ENCODE measurements around the gene ESYT2.

Gene ESYT2

DNA sequence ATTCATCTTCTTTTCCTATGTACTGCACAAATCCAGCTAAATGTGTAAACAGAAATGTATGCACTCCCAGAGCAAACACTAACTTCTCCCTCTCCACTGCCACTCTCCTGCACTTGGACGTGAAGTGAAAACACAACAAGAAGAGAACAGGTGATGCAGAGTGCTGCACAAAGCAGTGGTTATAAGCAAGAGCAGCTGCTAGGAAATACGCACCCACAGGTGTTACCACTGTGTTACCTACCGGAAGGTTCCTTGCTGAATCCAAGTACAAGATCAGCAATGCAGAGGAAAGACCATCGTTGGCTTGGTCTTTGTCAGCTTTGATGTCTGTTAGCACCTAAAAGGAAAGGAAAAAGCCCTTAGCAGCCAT is 70.1 kb downstream of the ESYT2 start:
- TF ChIP-seq TAF1 (IDR thresholded peaks at IDR 0.05; ENCODE audit: borderline replicate concordance, low read depth, low read length), result no peak
- TF ChIP-seq POLR2AphosphoS5 (IDR thresholded peaks at IDR 0.05; ENCODE audit: low read depth, low read length), result no peak
- no peak for TF ChIP-seq POLR2A (IDR thresholded peaks at IDR 0.05; ENCODE audit: low read depth, low read length)
- DNase-seq (ENCODE audit: insufficient read length) (no peak), FAIRE-seq (no peak)

DNA sequence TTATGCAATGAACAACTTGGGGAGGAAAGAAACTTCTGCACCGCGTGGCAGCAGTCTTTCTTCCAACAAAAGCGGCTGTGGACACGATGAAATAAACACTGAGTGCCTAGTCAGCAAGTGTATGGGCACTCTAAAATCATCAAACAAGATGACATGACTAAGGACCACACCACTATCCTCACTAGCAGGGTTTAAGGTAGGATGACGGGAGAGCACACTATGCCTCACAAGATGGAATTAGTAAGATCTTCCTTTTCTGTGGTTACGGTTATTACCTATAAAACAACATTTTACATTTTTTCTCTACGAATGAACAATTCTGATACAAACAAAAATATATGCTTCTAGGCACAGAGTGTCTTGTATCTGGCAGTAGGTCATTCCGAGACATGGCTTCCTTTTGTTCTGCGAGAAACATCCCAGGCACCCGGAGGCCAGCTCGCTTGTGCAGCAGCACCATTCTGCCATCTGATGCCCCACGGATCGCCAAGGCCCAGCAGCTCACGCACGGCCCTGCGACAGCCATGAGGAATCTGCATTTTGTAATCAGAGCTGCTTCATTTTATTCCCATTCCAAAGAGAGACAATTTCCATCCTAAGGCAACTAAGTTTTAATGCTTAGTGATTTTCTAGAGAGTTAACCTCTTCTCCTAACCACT is 70.6 kb downstream of the ESYT2 start:
- TF ChIP-seq POLR2AphosphoS5 (IDR thresholded peaks at IDR 0.05; ENCODE audit: low read depth, low read length) (no peak), POLR2A (IDR thresholded peaks at IDR 0.05; ENCODE audit: low read depth, low read length) (no peak), TAF1 (IDR thresholded peaks at IDR 0.05; ENCODE audit: borderline replicate concordance, low read depth, low read length) (no peak)
- DNase-seq (ENCODE audit: insufficient read length) (no peak), FAIRE-seq (no peak)

DNA sequence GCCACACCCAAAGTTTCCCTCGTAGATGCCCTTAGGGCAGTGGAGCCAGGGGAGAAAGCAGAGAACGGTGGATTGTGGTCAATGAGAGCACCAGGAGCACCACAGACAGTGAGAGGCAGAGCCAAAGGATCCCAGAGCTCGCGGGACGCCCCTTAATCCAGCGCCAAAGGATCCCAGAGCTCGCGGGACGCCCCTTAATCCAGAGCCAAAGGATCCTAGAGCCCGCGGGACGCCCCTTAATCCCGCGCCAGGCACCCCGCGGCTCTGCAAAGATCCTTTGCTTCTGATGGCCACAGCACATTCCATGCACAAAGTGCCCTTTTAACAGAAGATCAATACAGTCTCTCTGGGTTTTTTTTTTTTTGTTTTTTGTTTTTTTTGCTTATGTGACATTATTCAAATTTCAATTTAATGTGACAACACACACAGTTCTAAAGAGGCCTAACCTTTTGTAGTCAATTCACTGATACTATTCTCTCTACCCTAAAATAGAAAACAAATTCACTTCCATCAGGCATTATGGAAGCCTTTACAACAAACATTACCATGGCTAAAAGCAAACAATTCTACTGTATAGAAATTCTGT is 71.8 kb downstream of the ESYT2 start:
- FAIRE-seq (no peak), DNase-seq (ENCODE audit: insufficient read length) (no peak)
- TF ChIP-seq POLR2AphosphoS5 (IDR thresholded peaks at IDR 0.05; ENCODE audit: low read depth, low read length), result no peak
- TF ChIP-seq POLR2A (IDR thresholded peaks at IDR 0.05; ENCODE audit: low read depth, low read length), result no peak
- TF ChIP-seq TAF1 (IDR thresholded peaks at IDR 0.05; ENCODE audit: borderline replicate concordance, low read depth, low read length), result no peak

DNA sequence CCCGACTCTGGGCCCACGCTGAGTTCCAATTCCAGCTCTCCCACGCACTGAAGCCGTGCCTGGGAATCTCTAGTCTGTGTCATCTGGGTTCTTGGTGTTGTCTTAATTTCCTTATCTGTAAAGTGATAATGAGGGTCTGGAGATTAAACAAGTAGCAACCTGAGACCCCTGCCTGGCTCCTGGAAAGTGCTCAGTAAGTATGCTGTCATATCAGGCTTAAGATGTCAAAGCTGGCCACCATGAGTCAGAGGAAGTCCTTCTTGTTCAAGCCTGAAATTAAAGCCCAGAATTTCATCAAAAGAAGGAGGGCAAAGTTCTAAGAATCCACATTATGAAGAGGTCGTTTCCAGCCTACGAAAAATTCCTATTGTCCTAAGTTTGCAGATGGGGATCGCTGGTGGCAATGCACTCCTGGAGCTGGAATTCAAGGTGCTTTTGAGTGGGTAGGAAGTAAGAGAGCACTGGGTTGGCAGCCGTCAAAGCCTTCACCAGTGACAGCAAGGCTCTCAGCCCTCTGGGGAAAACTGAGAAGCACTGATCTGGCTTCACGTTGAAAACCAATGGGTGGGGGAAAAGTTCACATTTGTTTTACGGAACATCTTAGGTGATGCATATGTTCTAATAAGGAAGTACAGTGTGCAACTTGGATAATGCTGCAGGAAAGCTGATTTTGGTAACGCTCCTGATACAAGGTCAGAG is 74.4 kb downstream of the ESYT2 start:
- DNase-seq (ENCODE audit: insufficient read length) (no peak), FAIRE-seq (no peak)
- TF ChIP-seq TAF1 (IDR thresholded peaks at IDR 0.05; ENCODE audit: borderline replicate concordance, low read depth, low read length) (no peak), POLR2A (IDR thresholded peaks at IDR 0.05; ENCODE audit: low read depth, low read length) (no peak), POLR2AphosphoS5 (IDR thresholded peaks at IDR 0.05; ENCODE audit: low read depth, low read length) (no peak)

DNA sequence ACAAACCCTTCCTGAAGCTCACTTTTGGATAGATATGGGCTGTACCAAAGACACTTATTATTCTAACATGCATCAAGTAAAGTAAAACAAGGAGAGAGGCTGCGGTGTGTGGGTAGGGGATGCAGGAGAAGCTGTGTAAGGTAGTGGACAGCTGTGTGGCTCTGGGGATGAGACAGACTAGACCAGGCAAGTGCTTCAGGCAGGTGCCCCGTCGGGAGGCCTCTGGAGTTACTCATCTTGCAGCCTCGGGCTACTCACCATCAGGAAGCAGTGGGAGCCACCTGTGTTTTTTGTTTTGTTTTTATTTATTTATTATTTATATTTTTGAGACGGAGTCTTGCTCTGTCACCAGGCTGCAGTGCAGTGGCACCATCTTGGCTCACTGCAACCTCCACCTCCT is 75.4 kb downstream of the ESYT2 start:
- TF ChIP-seq TAF1 (IDR thresholded peaks at IDR 0.05; ENCODE audit: borderline replicate concordance, low read depth, low read length) (no peak), POLR2A (IDR thresholded peaks at IDR 0.05; ENCODE audit: low read depth, low read length) (no peak), POLR2AphosphoS5 (IDR thresholded peaks at IDR 0.05; ENCODE audit: low read depth, low read length) (no peak)
- no peak for DNase-seq (ENCODE audit: insufficient read length)

DNA sequence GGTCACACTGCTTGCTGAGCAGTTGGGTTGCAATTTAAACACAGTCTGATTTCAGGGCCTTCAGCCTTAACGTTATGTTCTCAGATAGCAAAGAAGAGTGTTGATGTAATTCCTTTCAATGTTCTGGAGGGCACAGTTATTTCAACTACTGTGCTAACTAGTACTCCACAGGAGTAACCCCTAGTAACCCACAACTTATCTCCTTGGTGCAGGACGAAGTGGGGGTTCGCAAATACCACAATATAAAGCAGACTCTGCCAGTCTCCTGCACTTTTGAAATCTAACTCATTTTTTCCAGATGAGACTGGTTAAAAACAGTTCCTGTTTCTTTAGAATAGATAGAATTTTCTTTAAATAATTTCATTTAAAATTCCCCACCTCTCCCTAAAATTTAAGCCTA is 77.6 kb downstream of the ESYT2 start:
- FAIRE-seq (no peak), DNase-seq (ENCODE audit: insufficient read length) (no peak)
- TF ChIP-seq TAF1 (IDR thresholded peaks at IDR 0.05; ENCODE audit: borderline replicate concordance, low read depth, low read length), result no peak
- TF ChIP-seq POLR2AphosphoS5 (IDR thresholded peaks at IDR 0.05; ENCODE audit: low read depth, low read length), result no peak
- TF ChIP-seq POLR2A (IDR thresholded peaks at IDR 0.05; ENCODE audit: low read depth, low read length), result no peak

More for the DNA sequence above, 75.4 kb downstream of the ESYT2 start:
- FAIRE-seq, result no peak

DNA sequence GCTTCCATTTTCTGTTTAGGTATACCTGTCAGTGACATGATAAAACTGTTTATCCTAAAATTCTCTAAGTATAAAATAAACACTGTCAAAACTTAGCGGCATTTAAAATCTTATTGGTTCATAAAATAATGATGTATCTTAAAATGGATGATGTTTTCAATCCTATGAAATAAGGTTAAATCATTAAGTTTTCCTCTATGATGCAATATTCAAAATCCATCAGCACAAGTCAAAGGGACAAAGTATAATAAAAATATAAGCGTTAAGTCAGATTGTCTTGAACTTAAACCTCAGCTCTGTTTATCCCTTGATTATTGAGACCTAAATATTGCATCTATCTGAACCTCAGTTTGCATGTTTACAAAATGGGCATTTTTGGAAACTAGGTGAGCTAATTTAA is 78.1 kb downstream of the ESYT2 start:
- FAIRE-seq, result no peak

DNA sequence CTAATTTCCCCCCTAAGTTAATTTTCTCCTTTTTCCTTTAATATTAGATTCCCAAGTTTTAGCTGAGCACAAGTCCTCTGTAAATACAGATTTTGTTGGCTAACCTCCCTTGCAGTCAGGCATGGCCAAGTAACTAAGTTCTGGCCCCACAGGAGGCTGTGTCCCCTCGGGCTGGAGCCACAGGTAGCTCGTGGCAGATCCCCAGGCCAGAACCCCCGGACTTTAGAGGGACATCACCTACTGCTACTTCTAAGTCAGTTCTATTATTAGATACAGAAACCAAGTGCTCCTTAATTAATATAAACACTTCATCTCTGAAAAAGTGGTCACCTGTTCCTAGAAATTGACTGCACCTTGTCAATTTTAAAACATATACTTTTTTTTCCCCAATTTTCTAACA is 78.6 kb downstream of the ESYT2 start:
- DNase-seq (ENCODE audit: insufficient read length) (no peak), FAIRE-seq (no peak)
- TF ChIP-seq POLR2A (IDR thresholded peaks at IDR 0.05; ENCODE audit: low read depth, low read length) (no peak), POLR2AphosphoS5 (IDR thresholded peaks at IDR 0.05; ENCODE audit: low read depth, low read length) (no peak), TAF1 (IDR thresholded peaks at IDR 0.05; ENCODE audit: borderline replicate concordance, low read depth, low read length) (no peak)

More for the DNA sequence above, 78.1 kb downstream of the ESYT2 start:
- DNase-seq (ENCODE audit: insufficient read length), result no peak
- TF ChIP-seq POLR2AphosphoS5 (IDR thresholded peaks at IDR 0.05; ENCODE audit: low read depth, low read length) (no peak), POLR2A (IDR thresholded peaks at IDR 0.05; ENCODE audit: low read depth, low read length) (no peak), TAF1 (IDR thresholded peaks at IDR 0.05; ENCODE audit: borderline replicate concordance, low read depth, low read length) (no peak)

DNA sequence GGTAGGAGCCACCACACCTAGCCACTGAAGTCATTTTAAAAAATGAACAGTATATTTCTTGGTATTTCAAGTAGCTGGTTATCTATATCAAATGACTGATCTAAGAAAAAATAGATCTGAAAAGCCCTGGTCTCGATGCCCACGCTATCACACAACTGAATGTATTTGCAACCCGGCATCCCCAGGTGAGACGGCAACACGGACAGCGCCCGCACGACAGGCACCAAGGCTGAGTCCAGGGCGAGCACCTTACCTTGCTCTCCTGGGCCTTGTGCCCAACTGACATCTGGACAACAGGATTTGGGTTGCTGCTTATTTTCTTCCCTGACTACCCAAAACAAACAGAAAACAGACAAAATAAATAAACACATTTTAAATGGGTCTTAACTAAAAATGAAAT is 79.9 kb downstream of the ESYT2 start:
- FAIRE-seq (no peak), DNase-seq (ENCODE audit: insufficient read length) (no peak)
- TF ChIP-seq POLR2AphosphoS5 (IDR thresholded peaks at IDR 0.05; ENCODE audit: low read depth, low read length) (no peak), TAF1 (IDR thresholded peaks at IDR 0.05; ENCODE audit: borderline replicate concordance, low read depth, low read length) (no peak), POLR2A (IDR thresholded peaks at IDR 0.05; ENCODE audit: low read depth, low read length) (no peak)

DNA sequence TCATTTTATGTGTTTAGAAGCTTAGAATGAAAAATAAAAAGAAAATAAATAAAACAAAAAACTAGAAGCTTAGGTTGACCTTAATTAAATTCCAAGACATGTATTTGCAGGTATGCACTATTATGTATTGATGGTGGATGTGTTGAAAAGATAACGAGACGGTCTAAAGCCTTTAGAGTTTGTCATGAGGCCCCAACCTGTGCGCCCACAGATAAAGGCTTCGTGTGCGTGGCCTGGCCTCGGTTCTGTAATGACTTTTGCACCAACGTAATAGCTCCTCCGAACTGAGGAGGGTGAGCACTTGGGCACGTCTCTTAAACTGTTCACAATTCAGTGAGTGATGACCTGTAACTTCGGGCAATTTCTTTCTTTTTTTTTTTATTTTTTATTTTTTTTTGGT is 81.0 kb downstream of the ESYT2 start:
- FAIRE-seq (no peak), DNase-seq (ENCODE audit: insufficient read length) (no peak)
- TF ChIP-seq POLR2A (IDR thresholded peaks at IDR 0.05; ENCODE audit: low read depth, low read length) (no peak), TAF1 (IDR thresholded peaks at IDR 0.05; ENCODE audit: borderline replicate concordance, low read depth, low read length) (no peak), POLR2AphosphoS5 (IDR thresholded peaks at IDR 0.05; ENCODE audit: low read depth, low read length) (no peak)

DNA sequence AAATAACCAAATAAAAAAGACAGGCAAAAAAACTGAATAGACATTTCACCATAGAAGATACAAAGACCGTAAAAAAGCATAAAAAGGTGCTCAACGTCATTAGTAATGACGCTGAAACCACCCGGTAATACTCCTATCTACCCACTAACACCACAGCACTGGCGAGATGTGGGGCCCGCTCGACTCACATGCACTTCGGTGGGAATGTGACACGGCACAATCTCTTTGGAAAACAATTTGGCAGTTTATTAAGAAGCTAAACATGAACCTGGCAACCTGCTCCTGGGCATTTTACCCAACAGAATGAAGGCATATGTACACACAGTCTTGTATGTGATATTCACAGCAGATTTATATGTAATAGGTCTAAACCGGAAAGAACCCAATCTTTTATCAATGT is 81.9 kb downstream of the ESYT2 start:
- no peak for TF ChIP-seq TAF1 (IDR thresholded peaks at IDR 0.05; ENCODE audit: borderline replicate concordance, low read depth, low read length)
- TF ChIP-seq POLR2AphosphoS5 (IDR thresholded peaks at IDR 0.05; ENCODE audit: low read depth, low read length), result no peak
- no peak for TF ChIP-seq POLR2A (IDR thresholded peaks at IDR 0.05; ENCODE audit: low read depth, low read length)
- no peak for FAIRE-seq
- DNase-seq (ENCODE audit: insufficient read length), result no peak

DNA sequence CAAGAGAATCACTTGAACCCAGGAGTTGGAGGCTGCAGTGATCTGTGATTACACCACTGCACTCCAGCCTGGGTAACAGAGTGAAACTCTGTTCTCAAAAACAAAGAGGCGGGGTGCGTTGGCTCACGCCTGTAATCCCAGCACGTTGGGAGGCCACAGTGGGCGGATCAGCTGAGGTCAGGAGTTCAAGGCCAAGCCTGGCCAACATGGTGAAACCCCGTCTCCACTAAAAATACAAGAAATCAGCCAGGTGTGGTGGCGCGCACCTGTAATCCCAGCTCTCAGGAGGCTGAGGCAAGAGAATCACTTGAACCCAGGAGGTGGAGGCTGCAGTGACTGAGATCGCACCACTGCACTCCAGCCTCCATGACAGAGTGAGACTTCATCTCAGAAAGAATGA is 82.4 kb downstream of the ESYT2 start:
- TF ChIP-seq POLR2A (IDR thresholded peaks at IDR 0.05; ENCODE audit: low read depth, low read length) (no peak), POLR2AphosphoS5 (IDR thresholded peaks at IDR 0.05; ENCODE audit: low read depth, low read length) (no peak), TAF1 (IDR thresholded peaks at IDR 0.05; ENCODE audit: borderline replicate concordance, low read depth, low read length) (no peak)
- FAIRE-seq, result no peak

More for the DNA sequence above, 82.4 kb downstream of the ESYT2 start:
- no peak for DNase-seq (ENCODE audit: insufficient read length)
